HG03571 (cell line): ENCODE measurements around the gene UBTD1.
A peak's percentile ranks its signal among the peaks of the same experiment; 100 is the strongest.

Experiments used
- ATAC-seq: cut with Tn5 transposase; IDR thresholded peaks from one replicate; pipeline ENCODE4 v1.9.1; 2021; ENCODE audit not compliant: unreplicated experiment

Gene UBTD1

DNA sequence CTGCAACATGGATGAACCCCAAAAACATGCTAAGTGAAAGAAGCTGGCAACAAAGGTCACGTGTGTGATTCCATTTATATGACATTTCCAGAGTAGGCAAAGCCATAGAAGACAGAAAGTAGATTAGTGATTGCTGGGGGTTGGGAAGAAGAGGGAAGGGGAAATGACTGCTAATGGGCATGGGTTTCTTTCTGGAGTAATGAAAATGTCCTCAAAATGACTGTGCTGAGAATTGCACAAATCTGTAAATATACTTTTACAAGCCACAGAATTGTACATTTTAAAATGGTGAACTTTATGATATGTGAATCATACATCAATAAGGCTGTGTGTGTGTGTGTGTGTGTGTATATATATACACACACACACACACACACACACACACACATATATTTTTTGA is 16.3 kb upstream of the UBTD1 start:
- ATAC-seq, result no peak

- ATAC-seq, result no peak
These were observed 15.2 kb upstream of the UBTD1 start for GRCh38 chr10:97483506-97483905.

DNA sequence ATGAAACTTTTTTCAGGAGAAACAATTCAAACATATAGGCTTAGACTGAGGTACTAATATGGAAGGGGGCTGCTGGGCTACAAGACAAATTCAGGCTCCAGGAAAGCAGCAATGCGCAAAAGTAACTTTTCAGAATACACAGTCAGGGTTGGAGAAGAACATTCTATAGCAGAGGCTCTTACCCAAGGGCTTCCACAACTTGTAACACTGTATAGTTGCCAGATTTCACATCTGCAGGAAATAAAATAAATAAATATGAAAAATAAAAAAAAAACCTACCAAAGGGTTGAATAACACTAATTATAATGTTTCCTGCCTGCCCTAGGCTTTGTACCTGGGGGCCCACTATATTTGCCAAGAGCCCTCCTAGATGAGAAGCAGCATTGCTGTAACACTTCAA is 14.8 kb upstream of the UBTD1 start:
- ATAC-seq, result no peak

- no peak for ATAC-seq
These were observed 13.0 kb upstream of the UBTD1 start for GRCh38 chr10:97485647-97486281.

DNA sequence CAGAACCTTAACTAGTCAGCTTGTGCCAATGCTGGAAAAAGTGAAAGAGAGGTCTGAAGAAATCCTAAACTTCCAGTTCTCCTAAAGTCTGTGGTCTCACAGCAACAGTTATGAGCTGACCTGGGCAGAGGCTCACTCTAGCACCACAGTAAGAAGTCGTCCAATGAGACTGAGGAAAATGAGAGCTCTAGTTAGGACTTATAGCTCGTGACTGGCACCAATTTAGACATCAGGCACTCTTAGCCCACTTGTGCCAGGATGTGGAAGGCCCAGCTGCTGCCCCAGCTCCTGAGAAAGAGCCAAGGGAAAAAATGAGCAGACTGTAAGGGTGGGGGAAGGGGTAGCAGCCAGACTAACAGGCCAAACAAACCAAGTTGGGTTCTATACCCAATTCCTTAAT is 8.1 kb upstream of the UBTD1 start:
- ATAC-seq, result no peak

- no peak for ATAC-seq
These were observed 4.6 kb upstream of the UBTD1 start for GRCh38 chr10:97494151-97494550.

DNA sequence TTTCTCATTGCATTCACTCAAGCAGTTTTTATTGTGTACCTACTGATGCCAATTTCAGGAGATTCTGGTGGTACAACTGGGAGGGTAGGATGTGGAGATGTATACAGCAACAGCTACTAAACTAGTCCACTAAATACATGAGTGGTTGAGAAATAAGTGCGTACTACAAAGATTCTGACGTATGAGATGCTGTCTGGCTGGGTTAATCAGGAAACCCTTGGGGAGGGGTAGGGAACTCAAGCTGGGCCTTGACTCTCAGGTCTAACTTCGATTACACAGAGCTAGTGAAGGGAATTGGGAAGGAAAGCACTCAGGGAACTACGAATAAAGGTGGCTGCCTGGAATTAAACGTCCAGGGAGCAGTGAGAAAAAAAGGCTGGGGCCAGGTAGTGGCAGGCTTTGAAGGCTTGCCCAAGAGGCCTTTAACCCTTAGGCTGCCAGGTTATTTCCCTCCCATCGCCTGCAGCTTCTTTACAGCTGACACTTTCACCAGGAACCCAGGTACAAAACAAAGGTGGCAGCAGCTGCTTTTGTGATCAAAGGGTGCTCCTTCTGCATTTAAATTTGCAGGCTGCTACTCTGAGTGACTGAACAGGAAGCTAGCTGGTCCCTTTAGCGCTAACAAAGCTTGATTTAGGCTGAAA is 3.7 kb upstream of the UBTD1 start:
- ATAC-seq, result no peak

- peak; percentile 26 for ATAC-seq
These were observed 1.1 kb upstream of the UBTD1 start for GRCh38 chr10:97497572-97498075.

DNA sequence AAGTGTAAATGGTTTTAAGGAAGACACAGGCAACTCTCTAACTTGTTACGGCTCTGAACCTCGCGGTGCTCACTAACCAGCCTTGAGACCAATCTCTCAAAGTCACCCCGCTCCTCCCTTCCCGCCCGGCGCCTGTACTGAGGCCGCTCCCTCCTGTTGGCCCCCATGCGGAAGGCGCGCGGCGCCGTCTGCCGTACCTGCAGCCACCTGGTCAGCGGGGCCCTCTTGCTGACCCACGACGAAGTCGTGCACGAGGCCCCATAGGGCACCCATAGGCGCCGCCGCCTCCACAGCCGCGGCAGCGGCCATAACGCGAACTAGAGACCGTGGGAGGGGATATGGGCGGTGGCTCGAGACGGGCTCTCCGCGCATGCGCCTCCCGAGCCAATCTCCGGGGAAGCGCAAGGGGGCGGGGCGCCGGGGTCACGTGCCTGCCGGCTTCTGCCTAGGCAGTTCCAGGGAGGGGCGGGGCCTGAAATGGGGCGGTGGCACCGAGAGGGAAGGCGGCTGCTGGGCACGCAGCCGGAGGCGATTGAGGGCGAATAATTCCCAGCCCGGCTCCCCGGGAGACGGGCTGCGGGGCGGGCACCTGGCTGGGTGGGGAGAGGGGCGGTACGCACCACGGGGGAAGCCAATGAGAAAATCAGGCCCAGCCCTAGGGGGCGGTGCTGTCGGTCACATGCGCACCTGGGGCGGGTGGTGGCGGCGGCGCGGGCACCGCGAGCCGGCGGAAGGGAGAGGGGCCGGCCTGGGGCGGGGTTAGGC is 466 bp upstream of the UBTD1 start, which contains the start of gene MMS19:
Gene MMS19 (minus strand): TSS at position 347 of the 765 bp plus-strand sequence. CDS start 38 bp downstream, at position 309.
- ATAC-seq, result peak; percentile 91

DNA sequence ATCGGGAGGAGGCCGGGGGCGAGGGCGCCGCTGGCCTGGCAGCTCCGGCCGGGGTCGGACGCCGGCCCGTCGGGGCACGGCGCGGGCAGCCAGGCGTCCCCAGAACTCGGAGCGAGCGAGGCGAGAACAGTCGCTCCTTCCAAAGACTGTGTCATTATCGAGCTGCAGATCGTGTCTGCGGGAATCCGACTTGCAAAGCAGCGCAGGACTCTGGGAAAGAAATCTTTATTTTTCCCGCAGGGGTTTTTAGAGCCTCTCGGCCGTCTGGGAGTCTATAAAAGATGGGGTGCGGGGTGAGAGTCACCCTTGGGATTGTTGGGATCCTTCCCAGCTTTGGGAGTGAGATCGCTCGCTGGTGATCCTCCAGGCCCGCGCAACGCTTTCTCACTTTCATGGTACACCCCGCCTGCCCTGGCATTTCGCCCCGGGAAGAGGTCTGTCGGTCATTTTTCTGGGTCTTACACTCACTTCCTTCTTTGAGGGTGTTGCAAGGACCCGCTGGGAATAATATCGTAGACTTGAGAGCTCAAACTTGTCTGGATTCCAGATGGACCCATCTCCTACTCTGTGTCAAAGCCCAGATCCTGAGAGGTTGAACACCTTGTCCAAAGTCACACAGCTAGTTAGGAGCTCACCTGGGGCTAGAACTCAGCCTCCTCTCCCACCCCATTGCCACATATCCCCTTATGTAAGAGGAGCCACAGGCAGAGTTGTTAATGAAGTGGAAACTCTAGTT is 1.0 kb downstream of the UBTD1 start:
- ATAC-seq, result no peak

- no peak for ATAC-seq
These were observed 1.5 kb downstream of the UBTD1 start for GRCh38 chr10:97500297-97500575.

DNA sequence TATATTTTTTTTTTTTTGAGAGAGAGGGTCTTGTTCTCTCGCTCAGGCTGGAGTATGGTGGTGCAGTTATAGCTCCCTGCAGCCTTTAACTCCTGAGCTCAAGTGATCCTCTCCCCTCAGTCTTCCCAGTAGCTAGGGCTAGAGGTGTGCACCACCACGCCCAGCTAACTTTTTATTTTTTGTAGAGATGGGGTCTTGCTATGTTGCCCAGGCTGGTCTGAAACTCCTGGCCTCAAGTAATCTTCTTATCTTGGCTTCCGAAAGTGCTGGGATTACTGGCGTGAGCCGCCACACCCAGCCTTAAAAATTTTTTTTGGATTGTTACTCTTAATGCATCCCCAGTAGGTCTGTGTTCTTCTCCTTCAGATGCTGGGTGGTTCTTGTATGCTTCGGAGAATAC is 4.2 kb downstream of the UBTD1 start:
- ATAC-seq, result no peak

DNA sequence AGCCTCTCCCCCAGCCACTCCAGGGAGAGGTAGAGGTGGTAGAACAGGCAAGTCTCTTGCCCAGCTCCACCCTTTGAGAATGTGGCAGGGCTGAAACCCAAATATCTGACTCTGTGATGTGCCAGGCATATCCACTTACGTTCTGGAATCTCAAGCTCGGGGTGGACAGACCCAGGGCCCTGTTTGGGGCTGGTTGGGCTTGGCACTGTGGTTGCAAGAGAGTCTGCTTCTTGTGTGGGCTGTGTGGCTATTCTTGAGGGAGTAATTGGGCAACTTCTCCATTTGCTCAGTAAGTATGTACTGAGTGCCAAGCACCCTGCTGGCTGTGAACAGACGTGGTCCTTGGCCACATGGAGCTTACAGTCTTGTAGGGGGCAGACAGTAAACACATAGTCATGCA is 4.7 kb downstream of the UBTD1 start:
- ATAC-seq, result no peak

- no peak for ATAC-seq
These were observed 6.4 kb downstream of the UBTD1 start for GRCh38 chr10:97505152-97505551.

GRCh38 chr10:97506199-97506991 is 7.7 kb downstream of the UBTD1 start:
- ATAC-seq, result no peak

DNA sequence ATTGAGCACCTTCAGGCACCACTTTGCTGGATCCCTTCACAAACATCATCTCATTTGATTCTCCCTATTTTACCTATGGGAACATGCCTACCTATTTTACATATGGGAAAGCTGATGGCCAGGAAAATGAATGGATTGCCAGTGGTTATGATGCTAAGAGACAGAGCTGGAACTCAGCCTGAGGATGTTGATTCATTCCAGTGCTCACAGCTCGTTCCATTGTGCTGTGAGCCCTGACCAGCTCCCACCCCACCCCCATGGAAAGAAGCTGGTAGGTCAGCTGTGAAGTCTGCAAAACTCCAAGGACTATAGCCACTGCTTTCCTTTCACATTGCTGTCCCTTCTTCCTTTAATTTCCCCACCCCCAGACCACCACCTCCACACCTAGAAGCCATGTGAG is 9.6 kb downstream of the UBTD1 start:
- ATAC-seq, result no peak

DNA sequence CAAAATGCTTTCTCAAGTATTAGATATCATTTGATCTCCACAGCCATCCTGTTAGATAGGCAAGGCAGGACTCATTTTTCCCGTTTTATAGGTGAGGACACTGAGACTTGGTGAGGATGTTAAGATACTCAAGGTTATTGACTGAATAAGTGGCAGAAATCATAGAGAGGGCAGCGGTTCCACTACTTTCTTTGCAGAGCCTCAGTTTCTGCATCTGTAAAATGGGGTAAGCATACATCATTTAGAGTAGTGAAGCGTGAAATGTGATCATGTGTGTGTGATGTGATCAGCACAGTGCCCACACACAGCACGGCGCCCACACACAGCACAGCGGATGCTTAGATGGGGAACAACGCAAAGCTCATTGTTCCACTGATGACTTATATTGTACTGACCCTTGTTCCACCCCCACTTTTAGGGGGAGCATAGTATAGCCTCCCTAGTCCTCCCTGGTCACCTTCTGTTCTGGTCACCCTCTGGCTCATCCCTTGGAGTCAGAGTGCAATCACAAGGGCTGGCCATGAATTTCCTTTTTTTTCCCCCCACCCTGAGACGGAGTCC is 10.5 kb downstream of the UBTD1 start:
- no peak for ATAC-seq

DNA sequence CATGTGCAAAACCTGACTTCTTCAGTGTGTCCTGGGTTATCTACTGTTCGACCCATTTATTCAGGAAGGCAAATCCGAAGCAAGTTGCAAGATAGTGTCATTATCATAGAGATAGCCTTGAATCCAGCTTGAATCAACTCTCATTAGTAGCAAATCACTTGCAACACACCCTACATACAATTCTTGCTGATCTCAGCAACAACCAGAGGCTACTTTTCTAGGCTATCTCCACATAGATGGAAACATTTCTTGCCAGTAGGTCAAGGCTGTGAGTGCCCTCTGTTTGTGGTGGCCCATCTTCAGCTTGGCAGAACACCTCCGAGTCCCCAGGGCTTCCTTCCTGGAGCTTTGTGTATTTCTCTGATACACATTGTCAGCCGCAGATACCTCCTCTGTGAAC is 12.0 kb downstream of the UBTD1 start:
- no peak for ATAC-seq

GRCh38 chr10:97511711-97512440 is 13.2 kb downstream of the UBTD1 start:
- no peak for ATAC-seq

GRCh38 chr10:97512993-97513392 is 14.3 kb downstream of the UBTD1 start:
- no peak for ATAC-seq
